Activated CD4-positive, alpha-beta T cell treated with anti-CD3 and anti-CD28 coated beads for 24 hours (primary cell): ENCODE measurements around the gene MDK.

Experiments used
- DNase-seq, 2 donors: peaks; one replicate each; pipeline ENCODE4 v3.0.0-alpha.2; 2020; ENCODE audit warnings: low read depth in 2 of 2

MDK gene

DNA sequence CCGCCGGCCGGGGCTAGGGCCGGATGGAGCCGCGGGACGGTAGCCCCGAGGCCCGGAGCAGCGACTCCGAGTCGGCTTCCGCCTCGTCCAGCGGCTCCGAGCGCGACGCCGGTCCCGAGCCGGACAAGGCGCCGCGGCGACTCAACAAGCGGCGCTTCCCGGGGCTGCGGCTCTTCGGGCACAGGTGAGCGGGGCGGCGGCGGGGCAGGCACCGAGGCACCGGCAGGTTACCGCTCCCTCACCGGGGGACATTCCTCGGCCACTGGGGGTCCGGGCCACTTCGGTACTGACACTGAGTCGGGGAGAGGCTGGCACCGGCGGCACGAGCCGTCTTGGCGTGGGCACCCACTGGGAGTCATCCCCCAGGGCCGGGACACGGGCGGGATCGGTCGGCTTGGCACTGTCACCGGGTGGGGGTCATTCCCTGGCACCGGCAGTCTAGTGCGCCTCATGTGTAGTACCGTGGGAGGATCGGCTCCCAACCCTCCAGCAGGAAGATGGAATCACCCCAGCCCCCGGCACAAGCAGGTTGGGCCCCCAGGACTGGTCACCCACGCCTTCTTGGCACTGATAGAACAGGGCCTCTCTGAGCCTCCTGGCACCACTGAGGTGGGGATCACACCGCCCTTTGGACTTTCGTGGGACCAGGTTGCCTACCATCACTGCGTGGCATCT lies 33.7 kb upstream of the MDK start:
- DNase-seq, result no peak

DNA sequence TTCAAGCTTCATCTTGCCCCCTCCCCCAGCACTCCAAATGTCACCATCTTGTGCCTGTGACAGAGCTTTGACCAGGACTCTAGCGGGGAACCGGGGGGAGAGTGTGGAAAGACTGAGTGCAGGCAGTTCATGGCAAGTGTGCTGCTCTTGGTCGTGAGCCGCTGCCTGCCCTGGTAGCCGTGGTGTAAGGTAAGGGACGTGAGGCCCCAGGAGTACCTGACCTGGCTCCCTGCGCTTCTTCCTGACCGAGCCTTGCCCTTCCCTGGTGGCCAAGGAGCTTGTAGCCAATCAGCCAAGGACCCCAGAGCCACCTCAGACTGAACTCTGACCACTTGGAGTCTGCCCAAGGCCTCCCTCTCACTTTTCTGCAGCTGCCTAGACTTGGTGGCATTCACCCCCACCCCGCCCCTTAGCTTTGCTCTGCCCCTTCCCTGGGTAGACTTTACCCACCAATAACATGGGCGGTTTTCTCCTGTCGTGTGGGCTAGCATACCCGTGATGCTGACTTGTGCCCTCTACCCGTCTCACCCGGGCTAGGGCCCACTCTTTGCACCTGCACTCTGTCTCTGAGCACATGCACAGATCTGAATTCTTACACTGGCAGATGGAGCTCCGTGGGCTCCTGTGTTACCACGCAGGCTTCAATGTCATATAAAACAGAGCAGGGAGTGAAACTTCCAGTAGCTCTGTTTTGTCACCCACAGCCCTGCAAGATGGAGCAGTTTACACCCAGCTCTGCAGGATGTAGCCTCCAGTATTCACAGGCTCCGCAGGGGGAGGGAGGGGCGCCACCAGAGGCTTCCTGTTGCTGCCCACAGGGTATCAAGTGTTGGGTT lies 32.7 kb upstream of the MDK start:
- peak in 1 of 2 donors; percentile 43 for DNase-seq

DNA sequence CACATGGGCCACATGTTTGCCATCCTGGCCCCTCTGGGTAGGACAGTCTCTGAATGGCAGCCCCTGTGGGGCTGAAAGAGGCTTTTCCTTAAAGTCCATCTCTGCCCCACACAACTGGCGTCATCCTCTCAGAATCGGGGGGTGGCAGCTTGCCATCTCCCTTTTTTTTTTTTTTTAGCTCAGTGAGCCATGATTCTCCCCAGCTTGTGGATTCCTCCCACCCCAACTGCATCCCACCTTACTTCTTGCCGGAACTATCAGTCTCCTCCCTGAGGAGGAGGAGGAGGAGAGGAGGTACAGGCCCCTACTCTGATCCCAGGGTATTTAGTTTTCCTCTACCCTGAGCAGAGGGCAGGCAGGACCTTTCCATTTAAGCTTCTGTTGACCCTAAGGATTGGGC lies 30.8 kb upstream of the MDK start:
- DNase-seq, result no peak

DNA sequence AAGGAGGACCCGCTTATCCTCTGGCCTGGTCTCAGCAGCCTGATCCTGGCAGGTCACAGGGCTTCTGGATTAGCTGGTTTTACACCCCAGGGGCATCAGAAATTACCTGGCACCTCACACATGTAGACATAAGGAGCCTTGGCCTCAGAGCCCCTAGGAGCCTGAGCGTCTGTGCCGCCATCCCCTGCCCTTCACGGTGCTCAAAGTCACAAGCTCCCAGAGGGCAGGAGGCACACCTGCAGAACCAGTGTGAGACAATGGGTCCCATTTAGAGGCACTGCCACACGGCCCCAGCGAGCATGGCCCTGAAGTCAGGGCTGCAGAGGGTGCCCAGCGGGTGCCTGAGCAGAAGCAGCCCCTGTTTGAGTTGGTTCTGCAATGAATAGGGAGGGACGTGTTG lies 30.3 kb upstream of the MDK start:
- no peak for DNase-seq

DNA sequence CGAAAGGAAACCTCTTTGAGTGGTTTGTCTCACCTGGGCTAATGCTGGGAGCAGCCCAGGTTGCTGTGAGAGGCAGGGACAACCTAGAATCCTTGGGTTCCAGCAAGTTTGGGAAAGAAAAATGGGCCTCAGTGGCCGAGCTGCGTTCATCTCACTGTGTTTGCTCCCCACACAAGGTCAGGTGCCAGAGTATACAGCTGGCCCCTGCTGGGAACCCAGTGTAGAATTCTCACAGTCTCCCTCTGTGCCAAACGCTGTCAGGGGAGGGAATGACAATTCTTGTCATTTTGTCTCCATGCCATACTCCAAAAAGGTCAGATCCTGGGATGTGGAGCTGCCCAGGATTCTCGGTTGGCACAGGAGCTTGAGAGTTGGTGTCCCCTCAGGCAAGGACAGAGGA lies 29.9 kb upstream of the MDK start:
- no peak for DNase-seq

DNA sequence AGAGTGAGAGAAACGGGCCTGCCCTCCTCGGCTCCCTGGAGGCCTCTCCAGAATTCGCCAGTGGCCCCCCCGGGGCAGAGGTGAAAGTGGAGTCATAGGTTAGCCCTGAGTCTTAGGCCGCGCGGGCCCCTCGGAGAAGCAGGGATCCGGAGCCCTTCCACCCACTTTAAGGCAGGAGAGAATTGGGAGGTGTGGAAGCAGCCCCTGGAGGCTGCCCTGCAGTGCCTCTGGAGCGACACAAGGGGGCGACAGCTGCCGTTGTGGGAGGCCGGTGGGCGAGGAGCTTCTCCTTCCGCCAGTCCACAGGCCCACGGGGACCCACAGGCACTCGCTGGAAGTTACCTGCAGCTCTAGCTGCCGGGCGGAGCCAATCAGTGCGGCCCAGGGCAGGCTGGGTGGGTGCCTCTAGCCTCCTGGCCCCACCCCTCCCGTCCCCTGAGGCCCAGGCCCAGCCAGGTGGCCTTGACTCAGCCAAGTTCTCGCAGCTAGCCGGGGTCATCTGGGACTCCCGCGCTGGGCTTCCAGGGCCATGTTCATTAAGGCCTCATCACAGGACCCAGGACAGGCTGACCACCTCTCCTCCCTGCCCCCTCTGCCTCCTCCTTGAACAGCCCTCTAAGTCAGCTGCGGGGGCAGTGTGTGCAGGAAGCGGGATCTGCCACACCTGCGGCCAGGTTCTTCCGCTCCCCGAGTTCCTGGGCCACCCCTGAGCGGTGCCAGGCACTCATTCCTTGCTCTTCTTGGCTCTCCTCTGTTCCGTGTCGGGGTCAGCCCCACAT lies 29.2 kb upstream of the MDK start:
- peak; percentile 57 to 67 for DNase-seq

DNA sequence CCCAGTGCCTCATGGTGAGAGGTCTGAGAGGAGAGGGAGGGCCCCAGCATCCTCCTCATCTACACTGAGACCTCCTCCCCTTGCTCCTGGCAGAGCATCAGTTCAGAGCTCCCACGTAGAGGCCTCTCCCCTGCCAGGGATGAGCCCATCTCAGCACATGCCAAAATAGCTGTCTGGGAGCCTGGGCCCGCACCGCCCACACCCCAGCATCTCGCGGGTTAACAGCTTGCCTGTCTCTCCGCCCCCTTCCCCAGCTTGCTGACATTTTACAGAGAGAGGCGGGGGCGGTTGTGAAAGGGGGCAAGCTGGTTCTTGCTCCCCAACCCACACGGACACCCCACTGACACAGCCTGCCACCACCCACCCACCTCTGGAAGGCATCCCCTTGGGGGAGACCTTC lies 27.8 kb upstream of the MDK start:
- peak in 1 of 2 donors; percentile 51 for DNase-seq

DNA sequence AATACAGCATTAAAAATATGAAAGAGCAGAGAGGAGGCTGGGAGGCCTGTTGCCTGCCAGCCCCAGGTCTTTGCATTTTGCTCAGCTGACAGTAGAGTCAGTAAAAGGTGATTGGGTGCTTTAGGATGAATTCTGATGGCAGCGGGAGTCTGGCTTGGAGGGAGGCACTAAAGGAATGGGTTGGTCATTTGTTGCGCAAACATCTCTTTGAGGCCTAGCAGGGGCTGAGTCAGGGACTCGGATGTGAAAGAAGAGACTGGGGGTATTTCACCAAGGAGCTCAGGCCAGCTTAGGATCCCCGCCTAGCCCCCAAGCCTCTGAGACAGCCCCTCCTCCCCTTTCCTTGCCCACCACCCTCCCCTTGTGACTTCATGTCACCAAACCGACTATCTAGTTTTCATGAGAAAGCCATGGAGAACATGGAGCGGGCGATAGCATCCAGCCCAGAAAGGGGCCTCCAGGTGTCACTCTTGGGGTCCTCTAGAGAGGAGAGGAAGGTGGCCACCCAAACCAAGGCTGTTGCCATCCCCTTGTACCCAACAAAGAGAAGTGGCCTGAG lies 24.5 kb upstream of the MDK start:
- DNase-seq, result no peak

DNA sequence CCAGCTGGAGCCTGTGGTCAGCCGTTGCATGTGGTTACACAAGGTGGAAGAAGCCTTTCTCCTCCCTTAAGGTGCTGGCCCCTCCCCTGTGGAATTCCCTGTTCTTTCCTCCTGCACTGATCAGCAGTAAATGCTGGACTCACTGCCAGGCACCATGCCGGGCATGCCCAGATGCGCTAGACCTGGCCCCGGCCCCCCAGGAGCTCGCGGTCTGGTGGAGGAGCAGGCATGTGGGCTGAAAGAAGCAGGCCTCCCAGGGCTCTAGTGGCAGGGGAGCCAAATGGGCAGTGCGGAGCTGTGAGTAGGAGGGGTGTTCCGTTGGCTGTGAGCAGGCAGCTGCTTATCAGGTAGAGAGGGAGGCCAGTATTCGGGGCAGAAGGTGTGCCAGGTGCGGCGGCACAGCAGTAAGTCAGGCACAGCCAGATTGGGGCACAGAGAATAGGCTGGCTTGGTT lies 24.0 kb upstream of the MDK start:
- no peak for DNase-seq

DNA sequence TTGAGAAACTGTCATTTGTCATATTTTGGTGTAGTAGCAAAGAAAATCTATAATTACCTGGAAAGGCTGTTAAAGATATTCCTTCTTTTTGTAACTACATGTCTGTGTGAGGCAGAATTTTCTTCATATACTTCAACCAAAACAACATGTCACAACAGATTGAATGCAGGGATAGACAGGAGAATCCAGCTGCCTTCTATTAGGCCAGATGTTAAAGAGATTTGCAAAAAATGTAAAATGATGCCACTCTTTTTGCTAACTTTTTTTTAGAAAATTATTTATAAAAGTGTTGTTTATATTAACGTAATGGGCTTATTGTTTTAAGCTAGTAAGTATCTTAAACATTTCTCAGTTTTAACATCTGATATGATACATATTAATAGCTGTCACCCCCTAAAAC lies 21.5 kb upstream of the MDK start:
- no peak for DNase-seq

DNA sequence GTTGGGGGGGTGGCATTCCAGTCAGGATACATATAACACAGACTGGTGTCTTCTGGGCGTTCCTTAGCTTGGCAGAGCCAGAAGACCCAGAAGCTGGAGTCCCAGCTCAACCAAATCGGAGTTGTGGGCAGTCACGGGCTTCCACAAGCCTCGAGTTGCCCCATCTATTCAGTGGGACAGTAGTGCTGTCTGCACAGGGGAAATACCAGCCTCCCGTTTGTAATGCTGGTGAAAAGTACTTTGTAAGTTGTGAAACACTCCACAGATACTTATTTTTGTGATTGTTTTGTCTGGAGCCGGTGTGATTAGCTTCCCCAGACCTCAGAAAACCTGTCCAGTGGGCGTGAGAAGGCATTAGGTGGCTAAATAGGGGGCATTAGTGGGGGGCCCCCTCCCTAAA lies 20.6 kb upstream of the MDK start:
- DNase-seq, result no peak

DNA sequence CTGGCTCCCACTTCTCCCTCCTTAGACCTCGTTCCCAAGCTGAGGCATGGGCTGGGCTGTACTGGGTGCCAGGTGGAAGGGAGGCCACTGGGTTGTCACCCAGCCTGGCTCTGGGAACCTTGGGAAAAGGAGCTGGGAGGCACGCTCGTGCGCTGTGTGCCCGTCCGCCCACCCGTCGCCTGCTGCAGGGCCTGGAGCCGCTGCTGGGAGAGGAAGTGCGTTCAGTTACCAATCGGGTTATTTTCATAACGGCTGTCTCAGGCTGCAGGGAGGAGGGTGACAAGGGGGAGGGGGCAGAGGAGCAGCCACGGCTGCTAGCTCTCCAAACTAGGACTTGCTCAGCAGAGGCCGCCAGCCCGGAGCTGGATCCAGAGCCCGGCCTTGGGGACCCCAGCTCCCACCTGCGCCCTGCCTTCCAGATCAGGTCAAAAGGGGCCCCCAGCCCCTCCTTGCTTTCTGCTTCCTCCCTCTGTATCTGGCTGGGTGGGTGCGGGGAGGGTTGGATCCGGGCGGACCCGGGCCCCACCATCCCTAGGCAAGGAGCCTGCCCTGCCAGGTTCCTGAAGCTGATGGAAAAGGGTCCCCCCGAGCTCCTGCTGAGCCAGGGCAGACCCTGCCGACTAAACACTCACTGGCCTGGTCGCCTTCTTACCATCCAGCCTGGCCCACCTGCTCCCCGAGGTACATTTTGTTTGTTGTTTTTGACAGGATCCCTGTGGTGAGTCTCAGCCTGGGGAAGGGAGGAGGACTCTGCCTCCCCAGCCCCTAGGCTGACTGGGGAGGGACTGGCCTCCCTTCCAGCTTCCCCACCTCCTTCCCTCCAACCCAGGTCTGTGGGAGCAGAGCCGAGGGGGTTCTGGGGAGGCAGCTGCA lies 19.9 kb upstream of the MDK start:
- DNase-seq, result peak in 1 of 2 donors; percentile 57

DNA sequence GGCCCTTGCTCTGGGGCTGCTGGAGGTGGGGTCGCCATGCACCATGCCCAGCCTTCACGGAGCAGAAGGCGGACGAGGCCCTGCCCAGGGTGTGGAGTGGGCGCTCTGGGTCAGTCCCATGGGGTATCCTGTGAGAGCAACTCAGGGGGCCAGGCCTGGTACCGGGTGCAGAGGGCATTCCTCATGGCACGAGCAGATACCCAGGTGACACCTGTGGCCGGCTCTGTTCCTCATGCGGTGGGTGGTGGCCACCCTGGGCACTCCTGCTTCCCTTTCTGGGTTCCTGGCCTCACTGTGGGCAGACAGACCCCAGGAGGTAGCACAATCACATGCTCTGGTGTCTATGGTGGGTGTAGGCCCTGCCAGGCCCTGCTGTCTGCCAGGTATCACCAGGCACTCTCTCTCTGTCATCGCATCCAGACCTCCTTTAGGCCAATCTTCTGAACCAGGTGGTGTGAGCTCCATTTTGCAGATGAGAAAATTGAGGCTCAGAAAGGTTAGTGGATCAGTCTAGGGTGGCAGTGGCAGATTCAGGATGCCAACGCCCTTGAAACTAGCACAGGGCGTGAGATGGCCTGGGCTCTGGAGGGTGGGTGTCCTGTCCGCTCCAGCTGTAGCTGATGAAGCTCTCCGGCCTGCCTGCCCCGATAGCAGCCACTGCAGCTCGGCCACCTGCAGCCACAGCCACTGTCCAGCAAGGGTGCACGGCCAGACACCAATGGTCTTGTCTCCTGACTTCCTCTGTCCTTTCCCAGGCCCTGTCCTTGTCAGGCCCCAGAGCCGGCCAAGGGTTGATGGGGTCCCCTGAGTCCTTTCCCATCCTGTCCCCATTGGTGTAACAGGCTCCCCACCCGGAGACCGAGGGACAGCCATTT lies 19.1 kb upstream of the MDK start:
- DNase-seq, result no peak

DNA sequence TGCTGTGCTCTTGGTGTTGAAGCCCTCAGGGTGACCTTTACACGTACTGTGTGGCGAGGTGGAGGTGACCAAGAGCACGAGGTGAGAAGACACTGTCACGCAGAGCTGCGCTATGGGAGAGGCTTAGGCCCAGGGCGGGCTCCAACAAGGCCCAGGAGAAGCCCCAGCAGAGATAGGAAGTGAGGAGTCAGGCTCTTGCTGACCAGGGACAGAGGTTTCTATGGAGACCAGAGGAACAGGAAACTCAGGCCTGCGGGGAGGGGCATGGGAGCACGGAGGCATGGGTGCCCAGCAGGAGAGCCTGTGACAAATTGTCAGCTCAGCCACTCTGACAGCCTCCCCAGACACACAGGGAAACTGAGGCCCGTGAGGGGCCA lies 18.4 kb upstream of the MDK start:
- DNase-seq, result no peak

DNA sequence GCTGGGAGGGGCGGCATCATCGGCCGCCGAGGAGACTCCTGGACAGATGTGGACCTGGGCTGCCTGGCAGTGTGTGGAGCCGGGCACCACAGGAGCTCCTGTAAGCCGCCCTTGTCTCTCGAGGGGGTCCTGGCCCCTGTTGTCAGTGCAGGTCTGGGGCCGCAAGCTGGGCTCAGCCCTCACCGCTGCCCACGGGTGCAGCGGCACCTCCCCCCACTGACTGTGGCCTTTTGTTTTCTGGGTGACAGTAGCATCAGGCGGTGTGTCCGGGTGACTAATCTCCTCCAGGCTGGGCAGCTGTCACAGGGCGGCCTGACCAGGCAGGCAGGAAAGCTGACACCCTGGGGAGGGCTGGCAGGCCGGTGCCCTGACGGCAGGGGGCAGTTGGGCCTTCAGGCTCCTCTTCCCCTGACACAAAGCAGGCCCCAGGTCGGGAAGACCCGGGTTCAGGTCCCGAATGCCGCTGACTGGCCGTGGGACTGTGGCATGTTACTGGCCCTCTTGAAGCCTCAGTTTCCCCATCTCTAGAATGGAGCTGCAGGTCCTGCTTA lies 17.9 kb upstream of the MDK start:
- no peak for DNase-seq

DNA sequence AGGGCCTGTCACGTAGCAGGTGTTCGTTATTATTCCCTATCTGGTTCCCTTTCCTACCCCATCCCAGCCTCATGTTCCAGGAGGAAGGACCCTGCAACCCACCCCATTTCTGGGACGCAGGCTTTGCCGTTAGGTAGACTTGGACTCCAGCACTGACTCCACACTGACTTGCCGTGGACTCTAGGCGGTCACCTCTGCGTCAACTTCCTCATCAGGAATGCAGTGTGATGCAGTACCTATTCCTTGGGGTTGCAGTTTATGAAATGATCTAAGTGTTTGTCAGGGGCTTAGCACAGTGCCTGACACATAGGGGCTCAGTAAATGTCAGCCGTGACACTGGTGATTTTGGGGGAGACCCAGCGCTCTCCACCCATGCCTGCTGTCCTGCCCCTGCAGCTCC lies 17.4 kb upstream of the MDK start:
- DNase-seq, result no peak

DNA sequence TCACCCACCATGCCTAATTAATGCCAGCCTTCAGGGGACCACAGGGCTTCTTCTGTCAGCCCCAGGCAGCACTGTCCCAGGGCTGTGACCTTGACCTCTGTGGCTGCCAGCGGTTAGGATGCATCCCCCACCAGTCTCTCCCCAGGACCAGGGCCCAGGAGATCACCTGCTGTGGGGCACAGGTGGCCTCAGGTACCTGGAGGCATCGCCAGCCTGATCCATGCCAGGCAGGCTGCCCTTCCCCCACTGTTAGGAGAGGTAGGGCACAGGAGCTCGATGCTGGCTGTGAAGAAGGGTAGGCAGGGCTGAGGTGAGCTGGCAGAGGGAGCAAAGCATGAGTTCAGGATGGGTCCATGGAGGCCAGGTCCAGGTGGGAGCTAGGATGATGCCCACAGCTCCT lies 16.7 kb upstream of the MDK start:
- DNase-seq, result no peak

DNA sequence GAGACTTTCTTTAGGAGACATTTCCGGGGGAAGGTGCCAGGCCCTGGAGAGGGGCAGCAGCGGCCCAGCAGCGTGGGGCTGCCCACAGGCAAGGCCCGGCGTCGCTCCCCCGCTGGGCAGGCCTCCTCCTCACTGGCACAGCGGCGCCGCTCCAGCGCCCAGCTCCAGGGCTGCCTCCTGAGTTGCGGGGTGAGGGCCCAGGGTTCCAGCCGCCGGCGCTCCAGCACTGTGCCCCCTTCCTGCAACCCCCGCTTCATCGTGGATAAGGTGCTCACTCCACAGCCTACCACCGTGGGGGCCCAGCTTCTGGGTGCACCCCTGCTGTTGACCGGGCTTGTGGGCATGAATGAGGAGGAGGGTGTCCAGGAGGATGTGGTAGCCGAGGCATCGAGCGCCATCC lies 15.2 kb upstream of the MDK start:
- DNase-seq, result no peak

DNA sequence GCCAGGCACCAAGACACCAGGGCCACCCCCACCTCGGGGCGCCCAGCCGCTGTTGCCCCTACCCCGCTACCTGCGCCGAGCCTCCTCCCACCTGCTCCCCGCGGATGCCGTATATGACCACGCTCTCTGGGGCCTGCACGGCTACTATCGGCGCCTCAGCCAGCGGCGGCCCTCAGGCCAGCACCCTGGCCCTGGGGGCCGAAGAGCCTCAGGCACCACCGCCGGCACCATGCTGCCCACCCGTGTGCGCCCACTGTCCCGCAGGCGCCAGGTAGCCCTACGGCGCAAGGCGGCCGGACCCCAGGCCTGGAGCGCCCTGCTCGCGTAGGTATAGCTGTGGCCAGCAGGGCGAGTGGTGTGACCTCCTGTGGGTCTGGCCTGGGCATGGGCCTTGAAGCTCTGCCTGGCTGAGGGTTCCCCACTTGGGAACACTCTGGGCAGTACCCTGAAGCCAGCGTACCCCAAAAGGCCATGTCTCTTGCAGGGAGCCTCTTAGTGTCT lies 14.8 kb upstream of the MDK start:
- no peak for DNase-seq
